ENCODE measurements around the gene CAPN5. TPM values are rescaled to one million over a fixed set of nuclear protein-coding genes. Genes with fewer than 3 reads are reported as not detected.

The CAPN5 gene
- total RNA-seq, 1 experiment from 2014 or later, result 22.3 TPM

DNA sequence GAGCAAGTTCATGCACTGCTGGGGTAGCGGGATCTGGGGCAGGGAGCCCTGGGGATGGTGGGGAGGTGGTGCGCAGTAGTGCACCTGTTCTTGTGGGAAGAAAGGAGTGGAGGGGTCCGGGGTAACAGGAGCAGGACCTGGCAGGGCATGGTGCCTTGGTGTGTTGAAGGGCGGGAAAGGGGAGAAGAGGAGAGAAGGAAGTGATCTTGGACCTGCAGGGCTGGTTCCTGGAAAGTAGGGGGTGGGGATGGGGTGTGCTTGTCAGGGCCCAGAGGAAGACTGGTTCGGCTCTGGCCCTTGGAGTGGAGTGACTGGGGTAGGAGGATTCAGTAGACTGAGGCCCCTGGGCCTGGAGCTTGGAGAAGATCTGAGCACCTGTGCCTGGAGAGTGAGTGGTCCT is 10.9 kb upstream of the CAPN5 start:
- Mint-ChIP-seq H3K27me3 (ENCODE audit: unreplicated experiment) (no peaks in the 10 kb centered on the region), H3K4me1 (ENCODE audit: low read depth, unreplicated experiment) (peaks cover 6% of the 10 kb centered on the region), H3K4me3 (ENCODE audit: low read depth, unreplicated experiment) (no peak overlapping the region), H3K27ac (ENCODE audit: unreplicated experiment) (no peak overlapping the region), H3K9me3 (ENCODE audit: low read depth, unreplicated experiment) (no peaks in the 10 kb centered on the region), H3K36me3 (ENCODE audit: insufficient read depth, unreplicated experiment) (no peaks in the 10 kb centered on the region)
- CTCF ChIA-PET, result no interaction called here
- no TSS peak for BruUV-seq (replicated peaks)
- no peak for TF ChIP-seq CTCF (IDR thresholded peaks at IDR 0.05; ENCODE audit: unreplicated experiment)
- no peak for DNase-seq
- intact Hi-C loops (cut with micrococcal nuclease; ENCODE audit: unreplicated experiment), result no loop called here

GRCh38 chr11:77056814-77057402 is 9.9 kb upstream of the CAPN5 start:
- no peaks in the 10 kb centered on the region for H3K27me3 Mint-ChIP-seq (ENCODE audit: unreplicated experiment)
- TF ChIP-seq CTCF (IDR thresholded peaks at IDR 0.05; ENCODE audit: unreplicated experiment), result no peak
- BruUV-seq (replicated peaks), result no TSS peak
- no peak for DNase-seq
- no peaks in the 10 kb centered on the region for H3K36me3 Mint-ChIP-seq (ENCODE audit: insufficient read depth, unreplicated experiment)
- H3K4me1 Mint-ChIP-seq (ENCODE audit: low read depth, unreplicated experiment), result peaks cover 14% of the 10 kb centered on the region
- H3K27ac Mint-ChIP-seq (ENCODE audit: unreplicated experiment), result no peak overlapping the region
- peaks cover under 1% of the 10 kb centered on the region for H3K9me3 Mint-ChIP-seq (ENCODE audit: low read depth, unreplicated experiment)
- CTCF ChIA-PET, result interaction anchor here (0.7 kb wide), 1 partner anchor 13 kb away, joined by 6 read pairs; no protein-coding TSS in a partner anchor
- intact Hi-C loops (cut with micrococcal nuclease; ENCODE audit: unreplicated experiment), result no loop called here
- no peak overlapping the region for H3K4me3 Mint-ChIP-seq (ENCODE audit: low read depth, unreplicated experiment)

DNA sequence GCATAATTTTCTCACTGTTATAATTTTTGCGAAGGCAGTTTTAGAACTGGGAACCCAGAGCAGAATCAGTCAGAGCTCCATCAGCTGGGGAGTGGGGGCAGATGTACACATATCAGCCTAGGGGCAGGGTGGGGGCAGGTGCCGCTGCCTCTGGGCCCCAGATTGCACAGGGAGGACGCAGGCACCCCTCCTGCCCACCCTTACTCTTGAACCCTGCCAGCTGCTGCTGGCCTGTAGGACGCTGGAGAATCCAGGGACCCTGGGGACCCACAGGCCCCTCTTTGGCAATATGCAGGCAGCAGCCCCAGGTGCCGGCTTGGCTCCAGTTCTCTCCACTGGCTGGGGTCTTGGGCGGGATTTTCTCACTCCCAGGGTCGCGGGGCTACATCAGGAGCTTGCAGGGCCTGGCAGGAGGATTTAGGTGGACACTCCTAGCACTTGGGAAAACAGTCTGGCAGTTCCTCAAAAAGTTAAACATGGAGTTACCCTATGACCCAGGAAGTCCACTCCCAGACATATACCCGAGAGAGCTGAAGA is 8.8 kb upstream of the CAPN5 start:
- peaks cover 16% of the 10 kb centered on the region for H3K4me1 Mint-ChIP-seq (ENCODE audit: low read depth, unreplicated experiment)
- no peak for DNase-seq
- TF ChIP-seq CTCF (IDR thresholded peaks at IDR 0.05; ENCODE audit: unreplicated experiment), result no peak
- H3K27ac Mint-ChIP-seq (ENCODE audit: unreplicated experiment), result no peak overlapping the region
- no peaks in the 10 kb centered on the region for H3K27me3 Mint-ChIP-seq (ENCODE audit: unreplicated experiment)
- H3K4me3 Mint-ChIP-seq (ENCODE audit: low read depth, unreplicated experiment), result no peak overlapping the region
- no peaks in the 10 kb centered on the region for H3K36me3 Mint-ChIP-seq (ENCODE audit: insufficient read depth, unreplicated experiment)
- CTCF ChIA-PET, result interaction anchor here (0.7 to 1.8 kb wide), 2 partner anchors 12 to 33 kb away, joined by 5 to 6 read pairs; no protein-coding TSS in a partner anchor
- BruUV-seq (replicated peaks), result no TSS peak
- H3K9me3 Mint-ChIP-seq (ENCODE audit: low read depth, unreplicated experiment), result peaks cover 2% of the 10 kb centered on the region
- intact Hi-C loops (cut with micrococcal nuclease; ENCODE audit: unreplicated experiment), result no loop called here

DNA sequence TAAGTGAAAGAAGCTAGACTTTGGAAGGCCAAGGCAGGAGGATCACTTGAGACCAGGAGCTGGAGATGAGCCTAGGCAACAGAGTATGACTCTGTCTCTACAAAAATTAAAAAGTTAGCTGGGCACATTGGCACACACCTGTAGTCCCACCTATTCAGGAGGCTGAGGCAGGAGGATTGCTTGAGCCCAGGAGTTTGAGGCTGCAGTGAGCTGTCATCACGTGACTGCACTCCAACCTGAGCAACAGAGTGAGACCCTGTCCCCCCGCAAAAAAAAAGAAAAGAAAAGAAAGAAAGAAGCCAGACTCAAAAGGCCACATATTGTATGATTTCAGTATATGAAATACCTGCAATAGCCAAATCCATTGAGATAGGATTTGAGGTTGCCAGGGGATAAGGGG is 7.9 kb upstream of the CAPN5 start:
- TF ChIP-seq CTCF (IDR thresholded peaks at IDR 0.05; ENCODE audit: unreplicated experiment), result no peak

More for the DNA sequence above, 7.9 kb upstream of the CAPN5 start:
- intact Hi-C loops (cut with micrococcal nuclease; ENCODE audit: unreplicated experiment), result no loop called here
- peaks cover 2% of the 10 kb centered on the region for H3K9me3 Mint-ChIP-seq (ENCODE audit: low read depth, unreplicated experiment)
- no peak overlapping the region for H3K4me3 Mint-ChIP-seq (ENCODE audit: low read depth, unreplicated experiment)
- no peak for DNase-seq
- H3K4me1 Mint-ChIP-seq (ENCODE audit: low read depth, unreplicated experiment), result peaks cover 25% of the 10 kb centered on the region
- peaks cover 5% of the 10 kb centered on the region for H3K36me3 Mint-ChIP-seq (ENCODE audit: insufficient read depth, unreplicated experiment)
- CTCF ChIA-PET, result interaction anchor here (1.8 kb wide), 1 partner anchor 32 kb away, joined by 5 read pairs; no protein-coding TSS in a partner anchor
- H3K27ac Mint-ChIP-seq (ENCODE audit: unreplicated experiment), result no peak overlapping the region
- no TSS peak for BruUV-seq (replicated peaks)
- no peaks in the 10 kb centered on the region for H3K27me3 Mint-ChIP-seq (ENCODE audit: unreplicated experiment)

All from Calu3 (cell line).